H1 (cell line): Measurements from ENCODE around the gene B4GALT5. TPM values are rescaled to one million over a fixed set of nuclear protein-coding genes. Genes with fewer than 3 reads are reported as not detected.

Experiments used
- CTCF ChIA-PET: fragments of 300-600 bp; sonication (Branson Sonifier 250); formaldehyde crosslinking; loops from one replicate; lab custom pipeline; 2021; ENCODE audit not compliant: partially characterized antibody; lab: Charles Lee
- POLR2A ChIA-PET: fragments of 300-600 bp; sonication (Branson Sonifier 250); formaldehyde crosslinking; loops from one replicate; lab custom pipeline; 2021; ENCODE audit warnings: inconsistent platforms; ENCODE audit not compliant: partially characterized antibody; lab: Charles Lee
- DNase-seq, 2 experiments: peaks; one replicate each; pipeline versions ENCODE4 v3.0.0 to v3.0.0-alpha.2; 2010 to 2022; ENCODE audit warnings: low spot score in 2 of 2, low read depth in 1 of 2, mixed read lengths in 1 of 2
- FAIRE-seq: peaks from 2 replicates; lab custom pipeline; 2011; peaks lifted over from hg19 to GRCh38; lab: Jason Lieb, UNC
- H2AFZ ChIP-seq: 2 replicates; pipeline ENCODE4 v1.8.1; 2012; ENCODE audit warnings: low read length, inconsistent platforms
- H2AK5ac ChIP-seq: 2 replicates; pipeline ENCODE4 v1.6.1; 2013; ENCODE audit warnings: low read depth, low read length
- H2BK120ac ChIP-seq: replicated peaks from 2 replicates; pipeline ENCODE3; 2013; ENCODE audit warnings: low read depth, low read length, inconsistent platforms
- H2BK12ac ChIP-seq: 2 replicates; pipeline ENCODE4 v1.6.1; 2013; ENCODE audit warnings: low read depth, low read length
- H2BK15ac ChIP-seq: 2 replicates; pipeline ENCODE4 v1.6.1; 2013; ENCODE audit warnings: low read length
- H2BK20ac ChIP-seq: 2 replicates; pipeline ENCODE4 v1.6.1; 2013; ENCODE audit warnings: low read length
- H2BK5ac ChIP-seq: 2 replicates; pipeline ENCODE4 v1.6.1; 2013; ENCODE audit warnings: low read depth, low read length
- H3K14ac ChIP-seq: 2 replicates; pipeline ENCODE4 v1.6.1; 2013; ENCODE audit warnings: inconsistent platforms; ENCODE audit not compliant: insufficient read length
- H3K18ac ChIP-seq: 2 replicates; pipeline ENCODE4 v1.6.1; 2013; ENCODE audit warnings: low read length; ENCODE audit errors: extremely low read depth
- H3K23ac ChIP-seq: 2 replicates; pipeline ENCODE4 v1.6.1; 2013; ENCODE audit warnings: inconsistent platforms; ENCODE audit not compliant: insufficient read length
- H3K23me2 ChIP-seq: 2 replicates; pipeline ENCODE4 v1.6.1; 2013; ENCODE audit warnings: low read depth, low read length
- H3K27ac ChIP-seq: 2 replicates; pipeline ENCODE4 v1.6.1; 2011; ENCODE audit warnings: low read depth, low read length, inconsistent platforms
- H3K27me3 ChIP-seq, 4 experiments: replicated peaks in 1 of 4; 1 replicate in 1 of 4; 2 replicates in 3 of 4; pipeline versions ENCODE4 v1.6.1 to v1.8.1; 2011 to 2013; ENCODE audit warnings: low read length in 3 of 4, mild to moderate bottlenecking in 3 of 4, inconsistent platforms in 2 of 4, mixed read lengths in 2 of 4, moderate library complexity in 1 of 4; ENCODE audit not compliant: control insufficient read depth in 3 of 4, insufficient read depth in 3 of 4; ENCODE audit errors: extremely low read depth in 1 of 4
- H3K36me3 ChIP-seq, 4 experiments: 2 replicates each; pipeline versions ENCODE4 v1.6.1 to v1.8.1; 2011 to 2013; ENCODE audit warnings: mild to moderate bottlenecking in 4 of 4, low read length in 3 of 4, moderate library complexity in 2 of 4, control low read depth in 1 of 4, inconsistent platforms in 1 of 4; ENCODE audit not compliant: insufficient read depth in 4 of 4, control insufficient read depth in 2 of 4
- H3K4ac ChIP-seq: replicated peaks from 2 replicates; pipeline ENCODE3; 2013; ENCODE audit warnings: low read length, low read depth, mixed read lengths, inconsistent platforms; ENCODE audit not compliant: insufficient read length
- H3K4me1 ChIP-seq, 4 experiments: replicated peaks in 1 of 4; 1 replicate in 1 of 4; 2 replicates in 3 of 4; pipeline versions ENCODE4 v1.6.1 to v1.8.1; 2011 to 2013; ENCODE audit warnings: low read length in 3 of 4, inconsistent platforms in 2 of 4, mixed read lengths in 1 of 4; ENCODE audit not compliant: insufficient read depth in 4 of 4, control insufficient read depth in 3 of 4
- H3K4me2 ChIP-seq, 2 experiments: 2 replicates each; pipeline versions ENCODE4 v1.6.1 to v1.8.1; 2011 to 2013; ENCODE audit warnings: low read depth in 2 of 2, low read length in 2 of 2, control low read depth in 1 of 2, inconsistent platforms in 1 of 2, mild to moderate bottlenecking in 1 of 2; ENCODE audit not compliant: insufficient read depth in 1 of 2
- H3K4me3 ChIP-seq, 4 experiments: fragments of 200-600, 300-600 bp in 1 of 4; sonication (generic), shearing (Covaris generic), sonication (Bioruptor Twin) in 1 of 4; 2 replicates each; pipeline versions ENCODE4 v1.5.1 to v1.8.1; 2011 to 2016; ENCODE audit warnings: low read length in 4 of 4, low read depth in 3 of 4, control low read depth in 2 of 4, inconsistent platforms in 2 of 4, mild to moderate bottlenecking in 2 of 4, mixed read lengths in 1 of 4, moderate library complexity in 1 of 4; ENCODE audit not compliant: insufficient read depth in 2 of 4; ENCODE audit errors: extremely low read depth in 1 of 4
- H3K56ac ChIP-seq: replicated peaks from 2 replicates; pipeline ENCODE3; 2013; ENCODE audit warnings: low read depth, mild to moderate bottlenecking, mixed read lengths, low read length, inconsistent platforms; ENCODE audit not compliant: insufficient read length
- H3K79me1 ChIP-seq: 2 replicates; pipeline ENCODE4 v1.6.1; 2013; ENCODE audit warnings: low read depth, low read length, control low read depth
- H3K79me2 ChIP-seq, 2 experiments: 2 replicates each; pipeline versions ENCODE4 v1.6.1 to v1.8.1; 2012 to 2013; ENCODE audit warnings: low read length in 2 of 2, mild to moderate bottlenecking in 2 of 2, inconsistent platforms in 1 of 2; ENCODE audit not compliant: insufficient read depth in 2 of 2, control insufficient read depth in 1 of 2
- H3K9ac ChIP-seq, 4 experiments: replicated peaks in 1 of 4; 1 replicate in 1 of 4; 2 replicates in 3 of 4; pipeline versions ENCODE4 v1.6.1 to v1.8.1; 2011 to 2013; ENCODE audit warnings: low read depth in 3 of 4, low read length in 3 of 4, control low read depth in 2 of 4, mild to moderate bottlenecking in 2 of 4, moderate library complexity in 2 of 4, inconsistent platforms in 1 of 4; ENCODE audit errors: extremely low read depth in 1 of 4
- H3K9me3 ChIP-seq, 2 experiments: 2 replicates each; pipeline versions ENCODE4 v1.6.1 to v1.8.1; 2012 to 2013; ENCODE audit warnings: mild to moderate bottlenecking in 2 of 2, moderate library complexity in 2 of 2, control low read depth in 1 of 2, inconsistent platforms in 1 of 2, low read depth in 1 of 2, low read length in 1 of 2, mixed read lengths in 1 of 2; ENCODE audit not compliant: insufficient read depth in 2 of 2
- H4K20me1 ChIP-seq, 2 experiments: replicated peaks in 1 of 2; 2 replicates each; pipeline versions ENCODE3 to v1.8.1; 2011 to 2013; ENCODE audit warnings: inconsistent platforms in 2 of 2, low read length in 2 of 2, mild to moderate bottlenecking in 1 of 2; ENCODE audit not compliant: insufficient read depth in 2 of 2, control insufficient read depth in 1 of 2
- H4K5ac ChIP-seq: 2 replicates; pipeline ENCODE4 v1.6.1; 2013; ENCODE audit warnings: low read length, low read depth, mixed read lengths, inconsistent platforms; ENCODE audit not compliant: insufficient read length
- H4K8ac ChIP-seq: 2 replicates; pipeline ENCODE4 v1.8.0; 2013; ENCODE audit warnings: mild to moderate bottlenecking, moderate library complexity, low read length, inconsistent platforms; ENCODE audit not compliant: insufficient read depth; ENCODE audit errors: extremely low read depth
- H4K91ac ChIP-seq: replicated peaks from 2 replicates; pipeline ENCODE3; 2013; ENCODE audit warnings: low read length, mixed read lengths, inconsistent platforms; ENCODE audit not compliant: insufficient read length
- BRCA1 ChIP-seq: IDR thresholded peaks from 2 replicates; pipeline ENCODE4 v1.6.1; 2012; ENCODE audit warnings: low read depth, low read length, improper control_type of control experiment
- CEBPB ChIP-seq: IDR thresholded peaks from 2 replicates; pipeline ENCODE4 v1.6.1; 2012; ENCODE audit warnings: low read depth, low read length
- CHD2 ChIP-seq: IDR thresholded peaks from 2 replicates; pipeline ENCODE4 v1.6.1; 2012; ENCODE audit warnings: low read length, improper control_type of control experiment
- POU5F1 ChIP-seq: IDR thresholded peaks from 2 replicates; pipeline ENCODE4 v1.6.1; 2011; ENCODE audit warnings: low read depth, mild to moderate bottlenecking, low read length, moderate library complexity
- SP1 ChIP-seq: IDR thresholded peaks from 2 replicates; pipeline ENCODE4 v1.6.1; 2011; ENCODE audit warnings: low read depth, low read length
- SP2 ChIP-seq: IDR thresholded peaks from 2 replicates; pipeline ENCODE4 v1.6.1; 2012; ENCODE audit warnings: mild to moderate bottlenecking, low read length, inconsistent platforms
- WGBS, 2 experiments: shearing (Covaris generic) in 1 of 2; methylation state at CpG; one replicate each; pipeline versions ENCODE4 v1.1.6 to v1.1.7; 2013 to 2015; ENCODE audit warnings: low lambda C conversion rate in 2 of 2, mixed read lengths in 2 of 2, inconsistent platforms in 1 of 2, low coverage in 1 of 2, missing lambda C conversion rate in 1 of 2; ENCODE audit not compliant: insufficient replicate concordance in 2 of 2, insufficient coverage in 1 of 2, insufficient read length in 1 of 2; ENCODE audit errors: extremely low coverage in 1 of 2, missing lambda C conversion rate in 1 of 2; 5-methylcytosine and 5-hydroxymethylcytosine counted together
- polyA plus RNA-seq, 7 experiments: library from polyadenylated mRNA; depleted of rRNA in 3 of 7; stranded (reverse) in 5 of 7; unstranded in 2 of 7; fragments of >200 nt in 5 of 7; fragments of 200-250 nt in 2 of 7; gene quantifications; 1 replicate in 5 of 7; 2 replicates in 1 of 7; 4 replicates in 1 of 7; pipeline versions ENCODE4 v1.2.1 to v1.2.3, GENCODE V29; 2011 to 2013; ENCODE audit warnings: missing spikeins in 2 of 7, mixed read lengths in 2 of 7
- total RNA-seq: library from RNA; stranded (reverse); fragmentation: NEBNext Ultra II Directional; extraction: Animal tissue kit (Norgen Biotek cat#: 25700); gene quantifications from 2 replicates; pipeline ENCODE4 v1.2.1, GENCODE V29; 2021

B4GALT5 gene
- total and polyA plus RNA-seq, 2 of the 8 experiments (the other 6 are each of a cell fraction or from before 2014, with no cell fraction given): 46.5 to 75.4 TPM

- no peak for DNase-seq
- H3K23me2 ChIP-seq: peaks cover 2% of the 10 kb centered on the region; the same call in 1 of the 2 replicates
- no peak overlapping the region for H2BK120ac ChIP-seq
- H3K14ac ChIP-seq: no peak overlapping the region
- no peak overlapping the region for H4K91ac ChIP-seq
- no peak overlapping the region for H3K56ac ChIP-seq
- no peak overlapping the region for H2BK15ac ChIP-seq
- no peak overlapping the region for H2BK12ac ChIP-seq
- no peak overlapping the region for H3K23ac ChIP-seq
- H2AFZ ChIP-seq: no peak overlapping the region
- peak overlapping the region; percentile 9; a peak in 1 of 4 replicates for H3K4me2 ChIP-seq
- H3K4me1 ChIP-seq: peaks cover 5 to 16% (median 8%) of the 10 kb centered on the region in 4 experiments; a peak in 6 of 7 replicates
- H4K20me1 ChIP-seq: peaks cover 27 to 32% of the 10 kb centered on the region in 2 experiments
- no peak overlapping the region for H3K9ac ChIP-seq
- CTCF ChIA-PET: interaction anchor here (0.7 to 1.7 kb wide), 3 partner anchors 96 to 142 kb away, joined by 3 to 9 read pairs (median 4); no protein-coding TSS in a partner anchor
- no peak overlapping the region for H2BK20ac ChIP-seq
- FAIRE-seq: no peak
- H3K36me3 ChIP-seq: no peaks in the 10 kb centered on the region
- H3K27me3 ChIP-seq: no peaks in the 10 kb centered on the region
- H3K9me3 ChIP-seq: no peaks in the 10 kb centered on the region
- peaks cover 52 to 98% of the 10 kb centered on the region in 2 experiments for H3K79me2 ChIP-seq
- no peak overlapping the region for H4K8ac ChIP-seq
- WGBS, 2 experiments: 82% methylated on average over 3 of the region's 3 CpGs; no CpG with 5 or more reads in 1 of the 2 experiments
- no peak overlapping the region for H3K4me3 ChIP-seq
- peaks cover 2% of the 10 kb centered on the region; the same call in 1 of the 2 replicates for H3K79me1 ChIP-seq
- POLR2A ChIA-PET: interaction anchor here (0.7 to 1.4 kb wide), 6 partner anchors 10 to 106 kb away, joined by 3 to 6 read pairs (median 4); partner anchors contain the start of gene SLC9A8
- no peak overlapping the region for H3K18ac ChIP-seq
- no peak overlapping the region for H2BK5ac ChIP-seq
- H4K5ac ChIP-seq: no peak overlapping the region
- H2AK5ac ChIP-seq: no peak overlapping the region
- TF ChIP-seq SP2 (no peak), CEBPB (no peak), CHD2 (no peak), SP1 (no peak), POU5F1 (no peak), BRCA1 (no peak)
- H3K4ac ChIP-seq: no peak overlapping the region
- no peak overlapping the region for H3K27ac ChIP-seq
Measured at GRCh38 chr20:49707118-49707517, 6.6 kb downstream of the B4GALT5 start.
